DMS114 treated with DMSO at 0.1 percent for 48 hours (cell line): ENCODE results near the gene TMPRSS15.

Source experiments
- DNase-seq: peaks from one replicate; lab custom pipeline; 2025; ENCODE audit not compliant: unreplicated experiment; lab: John Stamatoyannopoulos, UW

Gene TMPRSS15

GRCh38 chr21:18248171-18248570 lies 155.4 kb downstream of the TMPRSS15 start:
- DNase-seq = no peak

GRCh38 chr21:18245464-18245967 lies 158.1 kb downstream of the TMPRSS15 start:
- no peak for DNase-seq

GRCh38 chr21:18244671-18245463 lies 158.7 kb downstream of the TMPRSS15 start, which contains the start of gene CHODL:
CHODL (plus strand) TSS chr21:18244833; CDS start chr21:18245224, 391 bp downstream.
- no peak for DNase-seq

- no peak for DNase-seq
Observed at GRCh38 chr21:18235545-18235944, 168.0 kb downstream of the TMPRSS15 start.

GRCh38 chr21:18228060-18228739 lies 175.4 kb downstream of the TMPRSS15 start:
- DNase-seq = no peak

GRCh38 chr21:18222346-18222745 lies 181.2 kb downstream of the TMPRSS15 start:
- DNase-seq = no peak

- DNase-seq = no peak
Observed at GRCh38 chr21:18220498-18220897, 183.1 kb downstream of the TMPRSS15 start.
